ENCODE measurements around the gene FARS2.

GRCh38 chr6:5459346-5459745 is 198.0 kb downstream of the FARS2 start:
- TF ChIP-seq CTCF (IDR thresholded peaks at IDR 0.05) (no peak), POLR2A (IDR thresholded peaks at IDR 0.05) (no peak), POLR2AphosphoS5 (IDR thresholded peaks at IDR 0.05; ENCODE audit: insufficient read depth in 1 of 2, low read depth in 1 of 2) (no peak)

Data from vagina (tissue), 2 donors.